Hepatocyte (in vitro differentiated cells): ENCODE results near the gene HORMAD2. TPM values are rescaled to one million over a fixed set of nuclear protein-coding genes. Genes with fewer than 3 reads are reported as not detected.

Source experiments
- DNase-seq: peaks from one replicate; pipeline ENCODE4 v3.0.0-alpha.2; 2016; ENCODE audit warnings: low spot score
- H2AFZ ChIP-seq: fragments of 200-600 bp; sonication (generic); 2 replicates; pipeline ENCODE4 v1.6.0; 2016; ENCODE audit warnings: antibody characterized with exemption, mild to moderate bottlenecking
- H3K27ac ChIP-seq: fragments of 200-600 bp; sonication (generic); 2 replicates; pipeline ENCODE4 v1.5.1; 2016; ENCODE audit warnings: mild to moderate bottlenecking
- H3K27me3 ChIP-seq: fragments of 200-600 bp; sonication (generic); 2 replicates; pipeline ENCODE4 v1.6.1; 2016
- H3K36me3 ChIP-seq: fragments of 200-600 bp; sonication (generic); replicated peaks from 2 replicates; pipeline ENCODE4 v1.5.1; 2016; ENCODE audit warnings: low read depth; ENCODE audit not compliant: insufficient read depth
- H3K4me1 ChIP-seq: fragments of 200-600 bp; sonication (generic); 2 replicates; pipeline ENCODE4 v1.5.1; 2016; ENCODE audit warnings: mild to moderate bottlenecking, moderate library complexity; ENCODE audit not compliant: insufficient read depth
- H3K4me2 ChIP-seq: fragments of 200-600 bp; sonication (generic); 2 replicates; pipeline ENCODE4 v1.6.0; 2016
- H3K4me3 ChIP-seq: fragments of 200-600 bp; sonication (generic); 2 replicates; pipeline ENCODE4 v1.5.1; 2016; ENCODE audit warnings: mild to moderate bottlenecking
- H3K79me2 ChIP-seq: fragments of 200-600 bp; sonication (generic); 2 replicates; pipeline ENCODE4 v1.6.0; 2017; ENCODE audit warnings: mild to moderate bottlenecking
- H3K9me2 ChIP-seq: fragments of 200-600 bp; sonication (generic); replicated peaks from 2 replicates; pipeline ENCODE4 v1.6.0; 2017; ENCODE audit warnings: mild to moderate bottlenecking; ENCODE audit not compliant: insufficient read depth
- H3K9me3 ChIP-seq: fragments of 200-600 bp; sonication (generic); 2 replicates; pipeline ENCODE4 v1.5.1; 2016; ENCODE audit warnings: low read depth, mild to moderate bottlenecking
- H4K20me1 ChIP-seq: fragments of 200-600 bp; sonication (generic); 2 replicates; pipeline ENCODE4 v1.6.0; 2016; ENCODE audit warnings: mild to moderate bottlenecking; ENCODE audit not compliant: insufficient read depth, poor library complexity, severe bottlenecking
- EZH2 ChIP-seq: fragments of 200-600 bp; sonication (generic); IDR thresholded peaks from 2 replicates; pipeline ENCODE4 v1.6.1; 2016; ENCODE audit warnings: antibody characterized with exemption, mild to moderate bottlenecking, borderline replicate concordance
- EZH2phosphoT487 ChIP-seq: fragments of 200-600 bp; sonication (generic); IDR thresholded peaks from one replicate; pipeline ENCODE4 v1.6.1; 2018; ENCODE audit warnings: antibody characterized with exemption, mild to moderate bottlenecking, low read depth, moderate library complexity; ENCODE audit not compliant: unreplicated experiment, severe bottlenecking
- WGBS: methylation state at CpG from one replicate; pipeline ENCODE4 v1.1.6; 2016; ENCODE audit warnings: low lambda C conversion rate; ENCODE audit errors: missing lambda C conversion rate; 5-methylcytosine and 5-hydroxymethylcytosine counted together
- polyA plus RNA-seq: library from polyadenylated mRNA; unstranded; fragments of >200 nt; fragmentation: Nextera tagmentation; extraction: Ambion mirVana; gene quantifications from 2 replicates; pipeline ENCODE4 v1.2.1, GENCODE V29; 2016
- total RNA-seq: library from RNA; depleted of rRNA; stranded (reverse); fragments of >200 nt; gene quantifications from 2 replicates; pipeline ENCODE4 v1.2.3, GENCODE V29; 2014
- TF ChIP-seq, protein P1 (sequence below): fragments of 200-600 bp; sonication (generic); IDR thresholded peaks from 2 replicates; pipeline ENCODE4 v1.5.1; 2016; ENCODE audit warnings: antibody characterized with exemption, mild to moderate bottlenecking; ENCODE audit not compliant: poor library complexity

HORMAD2 gene
- total and polyA plus RNA-seq, 2 experiments from 2014 or later = not detected

DNA sequence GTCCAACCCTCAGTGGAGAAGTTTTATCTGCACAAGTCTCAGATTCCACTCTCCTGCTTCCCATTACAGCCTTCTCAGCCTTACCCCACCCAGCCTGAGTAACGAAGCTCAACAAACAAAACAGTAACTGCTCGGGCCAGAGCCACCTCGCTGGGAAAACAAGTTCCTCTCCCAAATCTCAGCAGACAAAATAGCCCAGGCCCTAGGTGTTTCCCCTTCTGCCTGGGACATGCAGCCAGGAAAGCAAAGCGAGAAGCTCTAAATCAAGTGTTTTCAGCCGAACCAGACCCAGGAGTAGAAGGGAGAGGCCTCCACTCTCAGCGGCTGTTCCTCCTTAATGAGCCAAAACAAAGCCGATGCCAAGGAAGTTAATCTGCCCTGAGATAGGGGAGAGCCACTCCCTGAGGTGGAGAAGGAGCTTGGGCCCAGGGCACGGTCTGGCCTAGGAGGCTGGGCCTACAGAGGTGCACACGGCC lies 122.3 kb downstream of the HORMAD2 start:
- H3K9me2 ChIP-seq = no peaks in the 10 kb centered on the region
- H3K4me3 ChIP-seq = no peak overlapping the region
- H3K9me3 ChIP-seq = no peaks in the 10 kb centered on the region
- 30% methylated on average over 9 of the region's 9 CpGs for WGBS
- TF ChIP-seq, protein P1, sequence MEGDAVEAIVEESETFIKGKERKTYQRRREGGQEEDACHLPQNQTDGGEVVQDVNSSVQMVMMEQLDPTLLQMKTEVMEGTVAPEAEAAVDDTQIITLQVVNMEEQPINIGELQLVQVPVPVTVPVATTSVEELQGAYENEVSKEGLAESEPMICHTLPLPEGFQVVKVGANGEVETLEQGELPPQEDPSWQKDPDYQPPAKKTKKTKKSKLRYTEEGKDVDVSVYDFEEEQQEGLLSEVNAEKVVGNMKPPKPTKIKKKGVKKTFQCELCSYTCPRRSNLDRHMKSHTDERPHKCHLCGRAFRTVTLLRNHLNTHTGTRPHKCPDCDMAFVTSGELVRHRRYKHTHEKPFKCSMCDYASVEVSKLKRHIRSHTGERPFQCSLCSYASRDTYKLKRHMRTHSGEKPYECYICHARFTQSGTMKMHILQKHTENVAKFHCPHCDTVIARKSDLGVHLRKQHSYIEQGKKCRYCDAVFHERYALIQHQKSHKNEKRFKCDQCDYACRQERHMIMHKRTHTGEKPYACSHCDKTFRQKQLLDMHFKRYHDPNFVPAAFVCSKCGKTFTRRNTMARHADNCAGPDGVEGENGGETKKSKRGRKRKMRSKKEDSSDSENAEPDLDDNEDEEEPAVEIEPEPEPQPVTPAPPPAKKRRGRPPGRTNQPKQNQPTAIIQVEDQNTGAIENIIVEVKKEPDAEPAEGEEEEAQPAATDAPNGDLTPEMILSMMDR = no peak
- no peak for TF ChIP-seq EZH2
- no peak for TF ChIP-seq EZH2phosphoT487
- H2AFZ ChIP-seq = peak overlapping the region; percentile 6
- H3K4me2 ChIP-seq = no peak overlapping the region
- peaks cover 42% of the 10 kb centered on the region for H3K4me1 ChIP-seq
- no peaks in the 10 kb centered on the region for H3K27me3 ChIP-seq
- H4K20me1 ChIP-seq = no peaks in the 10 kb centered on the region
- no peaks in the 10 kb centered on the region for H3K79me2 ChIP-seq
- H3K27ac ChIP-seq = peak overlapping the region; percentile 87
- H3K36me3 ChIP-seq = no peaks in the 10 kb centered on the region
- DNase-seq = peak; percentile 52

DNA sequence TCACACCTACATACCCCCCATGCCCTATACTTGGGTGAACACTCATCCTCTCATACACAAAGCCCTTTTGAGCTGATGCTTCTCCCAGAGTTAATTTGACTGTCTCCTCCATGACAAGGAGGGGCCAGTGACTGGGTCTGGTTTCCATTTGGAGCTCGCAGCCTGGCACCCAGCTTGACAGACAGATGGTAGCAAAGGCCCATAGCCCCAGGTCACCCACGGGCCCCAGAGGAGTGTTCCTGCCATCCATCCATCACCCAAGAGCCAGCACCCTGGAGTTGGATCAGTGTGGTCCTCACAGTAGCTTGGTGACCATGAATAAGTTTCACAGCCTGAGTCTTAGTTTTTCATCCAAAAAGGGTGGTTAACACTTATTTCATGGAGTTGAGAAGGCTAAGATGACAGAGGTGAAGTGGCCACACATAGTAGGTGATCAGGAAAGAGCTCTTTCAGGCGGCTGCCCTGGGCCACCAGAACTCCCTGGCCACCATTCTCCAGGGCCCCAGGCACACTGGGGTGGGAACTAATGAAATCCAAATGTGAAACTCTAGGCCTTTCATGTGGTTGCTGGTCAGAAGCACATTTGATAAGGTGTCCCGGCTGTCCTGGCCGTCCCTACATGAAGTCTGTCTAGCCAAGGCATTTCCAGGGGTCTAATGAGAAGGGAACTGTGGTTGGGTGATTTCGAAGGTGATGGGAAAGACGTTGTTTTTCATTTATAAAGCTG lies 123.9 kb downstream of the HORMAD2 start:
- Histone ChIP-seq H3K79me2 (no peaks in the 10 kb centered on the region), H2AFZ (no peak overlapping the region), H3K36me3 (no peaks in the 10 kb centered on the region), H3K4me3 (no peak overlapping the region), H3K9me2 (no peaks in the 10 kb centered on the region), H3K27ac (peak overlapping the region; percentile 96), H3K9me3 (no peaks in the 10 kb centered on the region), H4K20me1 (no peaks in the 10 kb centered on the region), H3K4me1 (peaks cover 55% of the 10 kb centered on the region), H3K4me2 (no peak overlapping the region), H3K27me3 (no peaks in the 10 kb centered on the region)
- TF ChIP-seq EZH2phosphoT487 (no peak), EZH2 (no peak)
- TF ChIP-seq, protein P1 = no peak
- no peak for DNase-seq
- WGBS = 61% methylated on average over 7 of the region's 7 CpGs

DNA sequence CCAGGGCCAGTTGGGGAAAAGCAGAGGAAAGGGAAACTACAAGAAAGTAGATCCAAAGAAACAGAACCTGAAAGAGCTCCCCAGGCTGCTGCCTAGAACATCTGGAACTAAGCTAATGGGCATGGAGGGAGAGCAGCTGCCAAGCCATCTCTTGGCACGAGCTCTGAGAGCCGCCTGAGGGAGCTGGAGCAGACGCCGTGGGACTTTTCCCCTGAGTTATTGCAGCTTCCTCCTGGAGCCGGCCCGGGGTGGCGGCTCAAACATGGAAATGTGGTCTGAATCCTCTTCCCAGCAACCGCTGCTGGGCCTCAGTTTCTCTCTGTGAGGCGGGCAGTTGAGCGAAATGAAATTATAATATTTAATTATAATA lies 124.5 kb downstream of the HORMAD2 start:
- Histone ChIP-seq H3K9me3 (no peaks in the 10 kb centered on the region), H3K27me3 (no peaks in the 10 kb centered on the region), H4K20me1 (no peaks in the 10 kb centered on the region), H2AFZ (no peak overlapping the region), H3K79me2 (no peaks in the 10 kb centered on the region), H3K4me2 (no peak overlapping the region), H3K36me3 (no peaks in the 10 kb centered on the region), H3K4me1 (peaks cover 60% of the 10 kb centered on the region), H3K27ac (peak overlapping the region; percentile 96), H3K9me2 (no peaks in the 10 kb centered on the region), H3K4me3 (no peak overlapping the region)
- TF ChIP-seq EZH2phosphoT487 (no peak), EZH2 (no peak)
- TF ChIP-seq, protein P1 = no peak
- DNase-seq = peak; percentile 67
- 52% methylated on average over 10 of the region's 10 CpGs for WGBS
